ENCODE data around the gene PPP6R2. TPM values are rescaled to one million over a fixed set of nuclear protein-coding genes. Genes with fewer than 3 reads are reported as not detected.
A peak's percentile ranks its signal among the peaks of the same experiment; 100 is the strongest.
"Not testable (repeated sequence)": the region's sequence is repeated elsewhere in the genome, so short reads cannot be mapped to it uniquely, and the experiment has no call there.

PPP6R2 gene
- total RNA-seq, 4 donors from 2014 or later = 35.6 to 50.8 (median 45.6) TPM

DNA sequence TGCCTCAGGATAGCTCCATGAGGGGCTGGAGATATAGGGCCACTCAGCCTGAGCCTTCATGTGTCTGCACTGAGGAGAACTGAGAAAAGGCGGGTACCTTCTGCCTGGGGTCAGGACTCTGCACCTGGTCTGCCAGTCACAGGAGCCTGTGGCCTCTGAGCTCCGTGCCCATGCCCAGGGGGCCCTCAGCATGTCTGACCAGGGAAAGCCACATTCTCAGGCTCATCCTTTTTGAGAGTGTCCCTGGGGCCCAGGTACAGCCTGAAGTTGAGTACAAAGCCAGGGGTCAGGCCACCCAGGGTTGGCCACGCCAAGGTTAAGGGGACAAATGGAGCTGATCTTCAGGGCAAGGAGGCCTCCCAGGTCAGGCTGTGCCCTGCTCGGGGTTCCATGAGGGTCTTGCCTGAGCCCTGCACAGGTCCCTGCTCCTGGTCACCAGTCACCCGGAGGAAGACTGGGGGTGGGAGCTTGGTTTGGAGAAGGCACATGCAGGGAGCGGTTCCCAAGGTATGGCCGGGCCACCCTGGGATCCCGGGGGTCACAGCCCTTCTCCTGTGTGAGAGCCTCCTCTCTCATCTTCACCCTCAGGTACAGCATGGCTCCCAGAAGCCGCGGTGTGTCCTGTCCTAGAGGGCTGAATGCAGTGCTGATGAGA, 22.3 kb upstream of the PPP6R2 start:
- H3K36me3 ChIP-seq = no peaks in the 10 kb centered on the region

GRCh38 chr22:50322382-50323104, 20.6 kb upstream of the PPP6R2 start:
- DNase-seq; H3K27me3 ChIP-seq; intact Hi-C loops (cut with DNase I); H3K4me3 ChIP-seq; H3K9me3 ChIP-seq; H3K27ac ChIP-seq; H3K36me3 ChIP-seq: not testable (repeated sequence)
- peaks cover 10 to 14% (median 10%) of the 10 kb centered on the region in 3 donors for H3K4me1 ChIP-seq
- 75 to 80% methylated on average over 10 of the region's 10 CpGs for WGBS, 2 donors

More for the DNA sequence above, 22.3 kb upstream of the PPP6R2 start:
- Histone ChIP-seq H3K4me1 (peaks cover 2 to 9% (median 4%) of the 10 kb centered on the region in 3 donors), H3K9me3 (no peaks in the 10 kb centered on the region), H3K27ac (no peak overlapping the region), H3K4me3 (no peak overlapping the region), H3K27me3 (no peaks in the 10 kb centered on the region)
- no peak for TF ChIP-seq POLR2A (IDR thresholded peaks at IDR 0.05)
- TF ChIP-seq, protein P1, sequence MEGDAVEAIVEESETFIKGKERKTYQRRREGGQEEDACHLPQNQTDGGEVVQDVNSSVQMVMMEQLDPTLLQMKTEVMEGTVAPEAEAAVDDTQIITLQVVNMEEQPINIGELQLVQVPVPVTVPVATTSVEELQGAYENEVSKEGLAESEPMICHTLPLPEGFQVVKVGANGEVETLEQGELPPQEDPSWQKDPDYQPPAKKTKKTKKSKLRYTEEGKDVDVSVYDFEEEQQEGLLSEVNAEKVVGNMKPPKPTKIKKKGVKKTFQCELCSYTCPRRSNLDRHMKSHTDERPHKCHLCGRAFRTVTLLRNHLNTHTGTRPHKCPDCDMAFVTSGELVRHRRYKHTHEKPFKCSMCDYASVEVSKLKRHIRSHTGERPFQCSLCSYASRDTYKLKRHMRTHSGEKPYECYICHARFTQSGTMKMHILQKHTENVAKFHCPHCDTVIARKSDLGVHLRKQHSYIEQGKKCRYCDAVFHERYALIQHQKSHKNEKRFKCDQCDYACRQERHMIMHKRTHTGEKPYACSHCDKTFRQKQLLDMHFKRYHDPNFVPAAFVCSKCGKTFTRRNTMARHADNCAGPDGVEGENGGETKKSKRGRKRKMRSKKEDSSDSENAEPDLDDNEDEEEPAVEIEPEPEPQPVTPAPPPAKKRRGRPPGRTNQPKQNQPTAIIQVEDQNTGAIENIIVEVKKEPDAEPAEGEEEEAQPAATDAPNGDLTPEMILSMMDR (IDR thresholded peaks at IDR 0.05) = no peak
- intact Hi-C loops (cut with DNase I) = no loop called here
- 95 to 97% methylated on average over 6 of the region's 10 CpGs for WGBS, 2 donors
- DNase-seq = no peak

GRCh38 chr22:50323900-50324299, 19.2 kb upstream of the PPP6R2 start:
- Histone ChIP-seq H3K9me3 (no peaks in the 10 kb centered on the region), H3K4me1 (peaks cover 14 to 21% (median 15%) of the 10 kb centered on the region in 3 donors), H3K4me3 (no peak overlapping the region), H3K36me3 (no peaks in the 10 kb centered on the region), H3K27me3 (no peaks in the 10 kb centered on the region), H3K27ac (no peak overlapping the region)
- 84 to 100% methylated on average over 3 of the region's 5 CpGs for WGBS, 2 donors
- intact Hi-C loops (cut with DNase I) = no loop called here
- no peak for TF ChIP-seq POLR2A (IDR thresholded peaks at IDR 0.05)
- TF ChIP-seq, protein P1 (IDR thresholded peaks at IDR 0.05) = no peak
- no peak for DNase-seq

- intact Hi-C loops (cut with DNase I) = no loop called here
- Histone ChIP-seq H3K4me3 (peak overlapping the region in 2 of 4 donors; percentile 58 to 95), H3K27ac (peak overlapping the region in 1 of 4 donors; percentile 44), H3K27me3 (no peaks in the 10 kb centered on the region), H3K9me3 (no peaks in the 10 kb centered on the region), H3K4me1 (peaks cover 14 to 22% (median 15%) of the 10 kb centered on the region in 3 donors), H3K36me3 (no peaks in the 10 kb centered on the region)
- 74 to 78% methylated on average over 8 to 14 of the region's 19 CpGs for WGBS, 2 donors
- no peak for DNase-seq
- TF ChIP-seq, protein P1 (IDR thresholded peaks at IDR 0.05) = no peak
- no peak for TF ChIP-seq POLR2A (IDR thresholded peaks at IDR 0.05)
Measured at GRCh38 chr22:50325444-50326224, 17.5 kb upstream of the PPP6R2 start.

- Histone ChIP-seq H3K36me3 (no peaks in the 10 kb centered on the region), H3K9me3 (no peaks in the 10 kb centered on the region), H3K27ac (peak overlapping the region; percentile 44 to 97 (median 96)), H3K4me1 (peaks cover 15 to 30% (median 17%) of the 10 kb centered on the region in 3 donors), H3K27me3 (no peaks in the 10 kb centered on the region), H3K4me3 (peak overlapping the region; percentile 58 to 95 (median 76))
- no peak for DNase-seq
- no peak for TF ChIP-seq POLR2A (IDR thresholded peaks at IDR 0.05)
- TF ChIP-seq, protein P1 (IDR thresholded peaks at IDR 0.05) = no peak
- intact Hi-C loops (cut with DNase I) = no loop called here
- 32 to 51% methylated on average over 11 to 13 of the region's 56 CpGs for WGBS, 2 donors
Measured at GRCh38 chr22:50326225-50326955, 16.7 kb upstream of the PPP6R2 start.
